HepG2 (cell line): Measurements from ENCODE around the gene MAP1B. TPM values are rescaled to one million over a fixed set of nuclear protein-coding genes. Genes with fewer than 3 reads are reported as not detected.
A peak's percentile ranks its signal among the peaks of the same experiment; 100 is the strongest.

Source experiments
- FOSL1 ChIP-seq: sonication (generic); formaldehyde crosslinking; IDR thresholded peaks from 2 replicates; pipeline ENCODE4 v1.9.0; 2021; ENCODE audit warnings: missing genetic modification reagents, borderline replicate concordance
- MAZ ChIP-seq, 2 experiments: sonication (generic) in 1 of 2; formaldehyde crosslinking in 1 of 2; IDR thresholded peaks; 2 replicates each; pipeline versions ENCODE4 v1.5.0 to v1.6.1; 2012 to 2020; ENCODE audit warnings: low read depth in 2 of 2, mild to moderate bottlenecking in 2 of 2, borderline replicate concordance in 1 of 2, improper control_type of control experiment in 1 of 2, low read length in 1 of 2, missing genetic modification reagents in 1 of 2, moderate library complexity in 1 of 2
- NCOA2 ChIP-seq: sonication (generic); formaldehyde crosslinking; IDR thresholded peaks from 2 replicates; pipeline ENCODE4 v1.8.0; 2022; ENCODE audit warnings: inconsistent platforms
- TCF7 ChIP-seq: sonication (generic); IDR thresholded peaks from 2 replicates; pipeline ENCODE4 v1.6.1; 2016; ENCODE audit warnings: antibody characterized with exemption, low read depth
- XRCC5 ChIP-seq: fragments of 200-400 bp; formaldehyde crosslinking; optimal IDR thresholded peaks from 2 replicates; pipeline ENCODE3; 2017; ENCODE audit warnings: mild to moderate bottlenecking, low read length
- polyA plus RNA-seq, 8 experiments: library from polyadenylated mRNA; depleted of rRNA in 3 of 8; stranded (reverse) in 7 of 8; unstranded in 1 of 8; fragments of >200 nt; fragmentation: Illumina TruSeq in 4 of 8; extraction: Trizol in 4 of 8; gene quantifications; 2 replicates each; pipeline versions ENCODE4 v1.2.1 to v1.2.3, GENCODE V29; 2011 to 2016; ENCODE audit warnings: low read depth in 4 of 8, missing spikeins in 1 of 8, mixed read lengths in 1 of 8; ENCODE audit not compliant: insufficient read depth in 1 of 8
- total RNA-seq, 5 experiments: library from RNA; depleted of rRNA; stranded (reverse); fragments of >200 nt; fragmentation: Illumina TruSeq; extraction: Trizol; gene quantifications; 2 replicates each; pipeline ENCODE4 v1.2.3, GENCODE V29; 2016; ENCODE audit warnings: low read depth in 1 of 5
- TF ChIP-seq, protein P1 (sequence below): sonication (generic); formaldehyde crosslinking; IDR thresholded peaks from 2 replicates; pipeline ENCODE4 v1.4.0; 2020; ENCODE audit warnings: mild to moderate bottlenecking, missing genetic modification reagents
- TF ChIP-seq, protein P2 (sequence below): sonication (generic); formaldehyde crosslinking; IDR thresholded peaks from 2 replicates; pipeline ENCODE4 v1.5.1; 2020; ENCODE audit warnings: missing genetic modification reagents, mild to moderate bottlenecking, borderline replicate concordance
- TF ChIP-seq, protein P3 (sequence below): sonication (generic); formaldehyde crosslinking; IDR thresholded peaks from 2 replicates; pipeline ENCODE4 v1.4.0; 2020; ENCODE audit warnings: missing genetic modification reagents
- TF ChIP-seq, protein P4 (sequence below): sonication (generic); formaldehyde crosslinking; IDR thresholded peaks from 2 replicates; pipeline ENCODE4 v1.4.0; 2020; ENCODE audit warnings: mild to moderate bottlenecking, missing genetic modification reagents

Gene MAP1B
- total and polyA plus RNA-seq, 2 of the 13 experiments (the other 11 are each of a cell fraction or from before 2014, with no cell fraction given): 3.3 to 6.2 TPM

GRCh38 chr5:72244862-72245371 is 137.6 kb downstream of the MAP1B start (continued):
- TF ChIP-seq, protein P1, sequence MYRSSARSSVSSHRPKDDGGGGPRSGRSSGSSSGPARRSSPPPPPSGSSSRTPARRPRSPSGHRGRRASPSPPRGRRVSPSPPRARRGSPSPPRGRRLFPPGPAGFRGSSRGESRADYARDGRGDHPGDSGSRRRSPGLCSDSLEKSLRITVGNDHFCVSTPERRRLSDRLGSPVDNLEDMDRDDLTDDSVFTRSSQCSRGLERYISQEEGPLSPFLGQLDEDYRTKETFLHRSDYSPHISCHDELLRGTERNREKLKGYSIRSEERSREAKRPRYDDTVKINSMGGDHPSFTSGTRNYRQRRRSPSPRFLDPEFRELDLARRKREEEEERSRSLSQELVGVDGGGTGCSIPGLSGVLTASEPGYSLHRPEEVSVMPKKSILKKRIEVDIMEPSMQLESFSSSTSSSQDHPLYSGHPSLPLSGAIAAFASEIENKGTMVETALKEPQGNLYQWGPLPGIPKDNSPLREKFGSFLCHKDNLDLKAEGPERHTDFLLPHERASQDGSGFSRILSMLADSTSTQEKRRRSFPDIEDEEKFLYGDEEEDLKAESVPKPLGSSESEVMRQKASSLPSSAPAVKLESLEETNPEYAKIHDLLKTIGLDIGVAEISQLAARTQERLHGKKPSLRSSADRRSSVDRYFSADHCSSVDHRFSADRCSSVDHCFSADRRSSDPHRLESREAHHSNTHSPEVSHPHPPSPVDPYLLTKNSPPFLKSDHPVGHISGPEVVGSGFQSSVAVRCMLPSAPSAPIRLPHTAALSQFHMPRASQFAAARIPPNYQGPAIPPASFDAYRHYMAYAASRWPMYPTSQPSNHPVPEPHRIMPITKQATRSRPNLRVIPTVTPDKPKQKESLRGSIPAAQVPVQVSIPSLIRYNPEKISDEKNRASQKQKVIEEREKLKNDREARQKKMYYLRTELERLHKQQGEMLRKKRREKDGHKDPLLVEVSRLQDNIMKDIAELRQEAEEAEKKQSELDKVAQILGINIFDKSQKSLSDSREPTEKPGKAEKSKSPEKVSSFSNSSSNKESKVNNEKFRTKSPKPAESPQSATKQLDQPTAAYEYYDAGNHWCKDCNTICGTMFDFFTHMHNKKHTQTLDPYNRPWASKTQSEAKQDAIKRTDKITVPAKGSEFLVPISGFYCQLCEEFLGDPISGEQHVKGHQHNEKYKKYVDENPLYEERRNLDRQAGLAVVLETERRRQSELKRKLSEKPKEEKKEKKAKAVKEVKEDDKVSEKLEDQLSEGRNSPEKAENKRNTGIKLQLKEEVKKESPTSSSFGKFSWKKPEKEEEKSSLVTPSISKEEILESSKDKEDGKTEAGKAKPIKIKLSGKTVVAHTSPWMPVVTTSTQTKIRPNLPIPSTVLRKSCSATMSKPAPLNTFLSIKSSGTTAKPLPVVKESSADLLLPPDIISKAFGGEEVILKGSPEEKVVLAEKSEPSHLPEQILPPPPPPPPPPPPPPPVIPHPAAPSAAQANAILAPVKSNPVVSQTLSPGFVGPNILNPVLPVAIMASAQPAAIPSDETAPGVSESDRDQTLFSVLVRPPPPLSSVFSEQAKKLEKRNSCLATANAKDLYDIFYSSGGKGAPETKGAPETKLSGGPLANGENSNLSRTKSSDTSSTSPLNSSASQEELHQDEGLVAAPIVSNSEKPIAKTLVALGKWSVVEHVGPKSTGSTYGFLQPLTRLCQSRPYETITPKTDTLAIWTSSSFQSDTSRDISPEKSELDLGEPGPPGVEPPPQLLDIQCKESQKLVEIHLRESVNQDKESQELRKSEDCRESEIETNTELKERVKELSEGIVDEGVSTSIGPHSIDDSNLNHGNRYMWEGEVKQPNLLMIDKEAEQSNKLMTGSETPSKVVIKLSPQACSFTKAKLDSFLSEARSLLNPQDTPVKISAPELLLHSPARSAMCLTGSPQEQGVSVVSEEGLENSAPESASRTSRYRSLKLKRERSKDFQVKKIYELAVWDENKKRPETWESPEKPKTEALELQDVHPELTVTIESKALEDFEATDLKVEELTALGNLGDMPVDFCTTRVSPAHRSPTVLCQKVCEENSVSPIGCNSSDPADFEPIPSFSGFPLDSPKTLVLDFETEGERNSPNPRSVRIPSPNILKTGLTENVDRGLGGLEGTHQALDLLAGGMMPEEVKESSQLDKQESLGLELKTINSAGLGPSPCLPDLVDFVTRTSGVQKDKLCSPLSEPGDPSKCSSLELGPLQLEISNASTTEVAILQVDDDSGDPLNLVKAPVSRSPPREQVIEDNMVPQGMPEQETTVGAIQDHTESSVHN (CRISPR knock-in tag): no peak
- TF ChIP-seq XRCC5: peak; percentile 45
- TF ChIP-seq, protein P2, sequence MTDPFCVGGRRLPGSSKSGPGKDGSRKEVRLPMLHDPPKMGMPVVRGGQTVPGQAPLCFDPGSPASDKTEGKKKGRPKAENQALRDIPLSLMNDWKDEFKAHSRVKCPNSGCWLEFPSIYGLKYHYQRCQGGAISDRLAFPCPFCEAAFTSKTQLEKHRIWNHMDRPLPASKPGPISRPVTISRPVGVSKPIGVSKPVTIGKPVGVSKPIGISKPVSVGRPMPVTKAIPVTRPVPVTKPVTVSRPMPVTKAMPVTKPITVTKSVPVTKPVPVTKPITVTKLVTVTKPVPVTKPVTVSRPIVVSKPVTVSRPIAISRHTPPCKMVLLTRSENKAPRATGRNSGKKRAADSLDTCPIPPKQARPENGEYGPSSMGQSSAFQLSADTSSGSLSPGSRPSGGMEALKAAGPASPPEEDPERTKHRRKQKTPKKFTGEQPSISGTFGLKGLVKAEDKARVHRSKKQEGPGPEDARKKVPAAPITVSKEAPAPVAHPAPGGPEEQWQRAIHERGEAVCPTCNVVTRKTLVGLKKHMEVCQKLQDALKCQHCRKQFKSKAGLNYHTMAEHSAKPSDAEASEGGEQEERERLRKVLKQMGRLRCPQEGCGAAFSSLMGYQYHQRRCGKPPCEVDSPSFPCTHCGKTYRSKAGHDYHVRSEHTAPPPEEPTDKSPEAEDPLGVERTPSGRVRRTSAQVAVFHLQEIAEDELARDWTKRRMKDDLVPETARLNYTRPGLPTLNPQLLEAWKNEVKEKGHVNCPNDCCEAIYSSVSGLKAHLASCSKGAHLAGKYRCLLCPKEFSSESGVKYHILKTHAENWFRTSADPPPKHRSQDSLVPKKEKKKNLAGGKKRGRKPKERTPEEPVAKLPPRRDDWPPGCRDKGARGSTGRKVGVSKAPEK: no peak
- TF ChIP-seq MAZ (IDR thresholded peaks at IDR 0.05; ENCODE audit: borderline replicate concordance, low read depth, low read length): no peak
- TF ChIP-seq MAZ (CRISPR knock-in tag; IDR thresholded peaks at IDR 0.05; ENCODE audit: low read depth): no peak
- TF ChIP-seq TCF7: no peak
- no peak for TF ChIP-seq NCOA2 (CRISPR knock-in tag)
- TF ChIP-seq, protein P3, sequence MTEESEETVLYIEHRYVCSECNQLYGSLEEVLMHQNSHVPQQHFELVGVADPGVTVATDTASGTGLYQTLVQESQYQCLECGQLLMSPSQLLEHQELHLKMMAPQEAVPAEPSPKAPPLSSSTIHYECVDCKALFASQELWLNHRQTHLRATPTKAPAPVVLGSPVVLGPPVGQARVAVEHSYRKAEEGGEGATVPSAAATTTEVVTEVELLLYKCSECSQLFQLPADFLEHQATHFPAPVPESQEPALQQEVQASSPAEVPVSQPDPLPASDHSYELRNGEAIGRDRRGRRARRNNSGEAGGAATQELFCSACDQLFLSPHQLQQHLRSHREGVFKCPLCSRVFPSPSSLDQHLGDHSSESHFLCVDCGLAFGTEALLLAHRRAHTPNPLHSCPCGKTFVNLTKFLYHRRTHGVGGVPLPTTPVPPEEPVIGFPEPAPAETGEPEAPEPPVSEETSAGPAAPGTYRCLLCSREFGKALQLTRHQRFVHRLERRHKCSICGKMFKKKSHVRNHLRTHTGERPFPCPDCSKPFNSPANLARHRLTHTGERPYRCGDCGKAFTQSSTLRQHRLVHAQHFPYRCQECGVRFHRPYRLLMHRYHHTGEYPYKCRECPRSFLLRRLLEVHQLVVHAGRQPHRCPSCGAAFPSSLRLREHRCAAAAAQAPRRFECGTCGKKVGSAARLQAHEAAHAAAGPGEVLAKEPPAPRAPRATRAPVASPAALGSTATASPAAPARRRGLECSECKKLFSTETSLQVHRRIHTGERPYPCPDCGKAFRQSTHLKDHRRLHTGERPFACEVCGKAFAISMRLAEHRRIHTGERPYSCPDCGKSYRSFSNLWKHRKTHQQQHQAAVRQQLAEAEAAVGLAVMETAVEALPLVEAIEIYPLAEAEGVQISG (CRISPR knock-in tag): no peak
- TF ChIP-seq, protein P4, sequence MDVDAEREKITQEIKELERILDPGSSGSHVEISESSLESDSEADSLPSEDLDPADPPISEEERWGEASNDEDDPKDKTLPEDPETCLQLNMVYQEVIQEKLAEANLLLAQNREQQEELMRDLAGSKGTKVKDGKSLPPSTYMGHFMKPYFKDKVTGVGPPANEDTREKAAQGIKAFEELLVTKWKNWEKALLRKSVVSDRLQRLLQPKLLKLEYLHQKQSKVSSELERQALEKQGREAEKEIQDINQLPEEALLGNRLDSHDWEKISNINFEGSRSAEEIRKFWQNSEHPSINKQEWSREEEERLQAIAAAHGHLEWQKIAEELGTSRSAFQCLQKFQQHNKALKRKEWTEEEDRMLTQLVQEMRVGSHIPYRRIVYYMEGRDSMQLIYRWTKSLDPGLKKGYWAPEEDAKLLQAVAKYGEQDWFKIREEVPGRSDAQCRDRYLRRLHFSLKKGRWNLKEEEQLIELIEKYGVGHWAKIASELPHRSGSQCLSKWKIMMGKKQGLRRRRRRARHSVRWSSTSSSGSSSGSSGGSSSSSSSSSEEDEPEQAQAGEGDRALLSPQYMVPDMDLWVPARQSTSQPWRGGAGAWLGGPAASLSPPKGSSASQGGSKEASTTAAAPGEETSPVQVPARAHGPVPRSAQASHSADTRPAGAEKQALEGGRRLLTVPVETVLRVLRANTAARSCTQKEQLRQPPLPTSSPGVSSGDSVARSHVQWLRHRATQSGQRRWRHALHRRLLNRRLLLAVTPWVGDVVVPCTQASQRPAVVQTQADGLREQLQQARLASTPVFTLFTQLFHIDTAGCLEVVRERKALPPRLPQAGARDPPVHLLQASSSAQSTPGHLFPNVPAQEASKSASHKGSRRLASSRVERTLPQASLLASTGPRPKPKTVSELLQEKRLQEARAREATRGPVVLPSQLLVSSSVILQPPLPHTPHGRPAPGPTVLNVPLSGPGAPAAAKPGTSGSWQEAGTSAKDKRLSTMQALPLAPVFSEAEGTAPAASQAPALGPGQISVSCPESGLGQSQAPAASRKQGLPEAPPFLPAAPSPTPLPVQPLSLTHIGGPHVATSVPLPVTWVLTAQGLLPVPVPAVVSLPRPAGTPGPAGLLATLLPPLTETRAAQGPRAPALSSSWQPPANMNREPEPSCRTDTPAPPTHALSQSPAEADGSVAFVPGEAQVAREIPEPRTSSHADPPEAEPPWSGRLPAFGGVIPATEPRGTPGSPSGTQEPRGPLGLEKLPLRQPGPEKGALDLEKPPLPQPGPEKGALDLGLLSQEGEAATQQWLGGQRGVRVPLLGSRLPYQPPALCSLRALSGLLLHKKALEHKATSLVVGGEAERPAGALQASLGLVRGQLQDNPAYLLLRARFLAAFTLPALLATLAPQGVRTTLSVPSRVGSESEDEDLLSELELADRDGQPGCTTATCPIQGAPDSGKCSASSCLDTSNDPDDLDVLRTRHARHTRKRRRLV (CRISPR knock-in tag): no peak
- no peak for TF ChIP-seq FOSL1 (CRISPR knock-in tag)
